Myocyte (in vitro differentiated cells): Measurements from ENCODE around the gene SLC35F3. TPM values are rescaled to one million over a fixed set of nuclear protein-coding genes. Genes with fewer than 3 reads are reported as not detected.
"Not testable (repeated sequence)": the region's sequence is repeated elsewhere in the genome, so short reads cannot be mapped to it uniquely, and the experiment has no call there.

Source experiments
- DNase-seq: peaks from one replicate; pipeline ENCODE4 v3.0.0-alpha.2; 2012; ENCODE audit warnings: low read depth
- total RNA-seq: library from RNA; depleted of rRNA; stranded (reverse); fragments of >200 nt; gene quantifications from 2 replicates; pipeline ENCODE4 v1.2.3, GENCODE V29; 2014

Gene SLC35F3
- total RNA-seq, 1 donor from 2014 or later = not detected

DNA sequence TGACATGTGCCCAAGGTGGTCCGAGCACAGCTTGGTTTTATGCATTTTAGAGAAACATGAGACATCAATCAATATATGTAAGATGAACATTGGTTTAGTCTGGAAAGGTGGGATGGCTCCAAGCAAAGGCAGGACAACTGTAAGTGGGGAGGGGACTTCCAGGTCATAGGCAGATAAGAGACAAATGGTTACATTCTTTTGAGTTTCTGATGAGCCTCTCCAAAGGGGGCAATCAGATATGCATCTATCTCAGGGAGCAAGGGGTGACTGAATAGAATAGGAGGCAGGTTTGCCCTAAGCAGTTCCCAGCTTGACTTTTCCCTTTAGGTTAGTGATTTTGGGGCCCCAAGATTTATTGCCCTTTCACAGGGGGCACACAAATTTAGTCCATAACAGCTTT, 374.5 kb downstream of the SLC35F3 start:
- DNase-seq = no peak

DNA sequence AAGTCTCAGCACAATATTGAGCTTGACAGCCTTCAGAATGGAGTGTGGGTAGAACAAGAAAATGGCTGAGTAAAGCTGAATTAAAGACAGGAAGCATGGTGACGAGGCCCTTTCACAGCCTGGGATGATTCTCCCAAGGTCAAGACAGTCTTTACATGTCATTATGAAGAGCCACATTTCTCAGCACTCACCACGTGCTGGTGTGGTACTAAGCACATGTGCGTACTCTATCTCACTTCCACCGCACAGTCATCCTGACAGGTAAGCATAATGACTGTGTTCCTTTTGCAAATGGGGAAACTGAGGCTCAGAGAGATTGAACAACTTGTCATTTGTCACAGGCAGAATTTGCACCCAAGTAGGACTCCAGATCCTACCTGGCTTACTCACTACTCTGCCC, 376.0 kb downstream of the SLC35F3 start:
- DNase-seq = no peak

DNA sequence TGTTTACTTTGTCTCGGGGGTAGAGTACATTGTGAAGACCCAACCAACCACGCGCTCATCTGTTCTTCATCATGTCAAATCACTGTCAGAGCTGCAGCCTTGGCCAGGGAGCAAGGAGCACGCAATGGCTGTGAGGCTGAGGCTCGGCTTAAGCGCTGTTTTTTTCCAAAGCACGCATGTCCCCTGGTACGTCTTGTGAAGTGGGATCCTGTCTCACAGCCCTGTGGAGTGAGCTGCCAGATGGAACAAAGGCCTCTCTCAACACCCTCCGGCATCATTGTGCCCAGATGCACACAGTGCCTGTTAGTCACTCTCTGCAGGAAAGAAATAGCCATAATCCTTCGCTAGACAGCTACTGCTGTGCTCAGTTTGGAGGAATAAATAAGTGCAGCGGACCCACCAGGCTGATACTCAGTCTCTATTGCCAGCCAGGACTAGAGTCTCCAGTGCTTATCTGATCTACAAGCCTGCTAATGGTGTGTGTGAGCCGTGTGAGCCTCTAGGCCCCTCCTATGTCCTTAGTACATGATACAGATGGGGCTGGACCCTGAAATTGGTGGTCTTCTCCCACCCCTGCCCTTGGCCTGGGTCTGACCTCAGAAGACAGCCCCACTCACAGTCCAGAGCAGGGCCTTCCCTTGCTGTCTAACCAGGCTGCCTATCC, 377.5 kb downstream of the SLC35F3 start:
- DNase-seq = no peak

DNA sequence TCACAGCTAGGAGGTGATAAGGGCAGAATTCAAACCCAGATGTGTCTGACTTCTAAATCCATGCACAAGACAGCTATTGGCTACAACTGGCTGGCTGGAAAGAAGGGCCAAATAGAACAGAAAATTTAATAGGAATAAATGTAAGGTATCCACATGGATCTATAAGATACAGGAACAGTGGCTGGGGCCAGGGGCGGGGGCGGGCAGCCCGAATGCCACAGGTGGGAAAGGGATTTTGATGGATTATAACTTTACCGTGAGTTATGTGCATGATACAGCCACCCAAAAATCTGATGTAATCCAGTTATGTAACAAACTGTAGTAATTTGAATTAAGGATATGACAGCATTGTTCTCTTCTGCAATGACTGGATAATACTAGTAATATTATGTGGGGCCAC, 381.7 kb downstream of the SLC35F3 start:
- no peak for DNase-seq

DNA sequence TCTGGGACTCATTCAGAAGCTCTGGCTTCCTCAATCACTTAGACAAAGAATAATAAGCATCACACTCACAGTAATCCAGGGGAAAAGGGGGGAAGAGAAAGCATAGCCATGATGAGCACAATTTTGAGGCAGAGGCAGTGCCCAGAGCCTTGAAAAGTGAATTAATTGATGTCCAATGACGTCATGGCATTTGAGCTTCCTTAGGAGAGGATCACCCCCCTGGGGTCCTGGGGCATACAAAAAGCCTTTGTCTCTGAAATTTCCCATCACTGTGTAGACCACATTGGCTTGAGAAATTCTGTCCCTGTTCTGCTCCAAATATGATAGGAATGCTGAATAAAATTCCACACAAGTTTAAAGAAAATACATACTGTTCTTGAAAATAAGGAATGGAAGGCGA, 384.5 kb downstream of the SLC35F3 start:
- DNase-seq = no peak

DNA sequence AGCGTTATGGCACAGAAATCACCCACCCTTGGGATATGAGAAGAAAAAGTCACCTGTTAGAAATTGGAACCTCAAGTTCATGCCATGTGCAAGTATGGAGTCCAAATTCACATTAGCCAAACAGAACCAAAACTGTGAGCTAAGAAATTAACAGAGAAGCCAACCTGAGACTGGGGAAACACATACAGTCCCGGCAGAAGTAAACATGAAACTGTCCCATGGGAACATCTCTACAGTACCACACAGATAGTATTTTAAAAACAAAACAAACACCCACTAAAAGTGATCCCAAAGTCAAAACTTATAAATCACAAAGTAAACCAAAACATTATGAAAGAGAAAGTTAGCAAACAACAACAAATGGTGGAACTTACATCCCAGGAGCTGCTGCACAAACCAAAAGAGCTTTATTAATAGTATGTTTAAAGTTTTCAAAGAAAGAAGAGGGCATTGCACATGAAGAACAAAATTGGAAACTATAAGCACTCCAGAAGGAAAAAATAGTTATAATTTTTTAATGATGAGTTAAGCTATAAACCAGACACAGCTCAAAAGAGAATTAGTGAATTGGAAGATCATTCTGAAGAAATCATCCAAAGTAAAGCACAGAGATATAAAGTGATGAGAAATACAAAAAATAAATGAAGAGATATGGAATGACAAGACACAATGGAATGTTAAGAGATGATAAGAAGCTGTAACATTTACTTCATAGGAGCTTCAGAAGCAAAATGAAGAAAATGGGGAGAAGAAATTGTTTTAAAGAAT, 385.2 kb downstream of the SLC35F3 start:
- no peak for DNase-seq

DNA sequence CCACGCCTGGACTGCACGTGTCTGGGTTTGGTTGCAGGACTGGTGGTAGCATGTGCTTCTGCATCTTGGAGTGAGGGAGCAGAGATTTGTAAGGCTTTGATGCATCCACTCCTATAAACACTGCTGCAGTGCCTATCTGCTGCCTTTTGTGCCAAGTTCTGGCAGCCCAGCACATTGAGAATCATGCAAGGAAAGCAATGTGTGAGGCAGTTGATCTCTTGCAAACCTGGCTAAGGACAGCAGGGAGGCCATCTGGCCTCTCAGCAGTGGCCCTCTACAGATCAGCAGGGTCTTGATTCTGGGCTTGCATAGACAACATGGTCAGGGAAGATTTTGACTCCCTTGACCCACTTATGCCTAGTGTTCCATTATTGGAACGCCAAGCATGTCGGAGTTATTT, 387.5 kb downstream of the SLC35F3 start:
- DNase-seq = no peak

DNA sequence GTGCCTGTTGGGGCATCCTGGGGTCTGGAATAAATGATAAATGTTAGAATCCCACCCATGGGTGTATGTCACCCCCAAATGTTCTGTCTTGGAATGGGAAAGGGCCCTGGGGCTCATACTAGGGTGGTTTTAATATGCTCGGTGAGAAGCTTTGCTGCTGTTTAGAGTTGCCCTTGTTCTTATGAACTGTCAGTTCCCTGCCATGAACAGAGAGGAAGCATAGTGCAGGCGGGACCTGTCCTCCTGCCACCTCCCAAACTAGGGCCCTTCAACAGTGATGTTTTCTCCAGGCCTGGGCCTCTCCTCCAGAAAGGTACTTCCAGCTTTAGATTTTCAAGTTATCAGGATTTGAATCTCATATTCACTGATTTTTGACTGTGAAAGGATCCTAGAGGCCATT, 388.1 kb downstream of the SLC35F3 start:
- no peak for DNase-seq

DNA sequence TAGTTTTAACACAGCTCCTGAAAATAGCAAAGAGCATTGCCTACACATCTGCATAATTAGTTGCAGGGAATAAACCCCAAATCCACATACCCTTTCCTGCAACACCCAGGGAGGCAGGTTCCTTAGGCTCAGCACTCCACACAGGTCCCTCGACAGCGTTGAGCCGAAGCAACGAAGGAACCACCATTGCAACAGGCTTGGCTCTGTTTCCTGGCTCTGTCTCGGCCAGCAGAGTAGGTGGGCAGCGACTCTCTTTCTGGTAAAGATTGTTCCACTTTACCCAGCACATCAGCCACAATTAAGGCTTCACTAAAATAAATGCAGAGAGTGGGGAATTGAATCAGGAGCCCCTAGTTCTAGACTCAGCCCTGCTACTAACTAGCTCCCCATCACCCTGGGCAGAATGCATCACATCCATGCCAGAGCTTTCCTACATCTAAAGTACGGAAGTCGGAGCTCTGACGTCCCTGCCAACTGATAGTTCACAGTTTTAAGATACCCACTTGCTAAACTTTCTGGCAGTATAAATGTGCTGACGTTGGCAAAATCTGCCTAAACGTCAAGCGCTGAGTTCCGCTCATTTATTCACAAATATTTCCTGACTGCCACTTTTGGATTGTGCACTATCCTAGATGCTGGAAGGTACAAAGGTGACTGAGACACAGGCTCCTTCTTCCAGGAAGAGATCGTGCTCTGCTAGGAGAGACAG, 389.8 kb downstream of the SLC35F3 start:
- no peak for DNase-seq

DNA sequence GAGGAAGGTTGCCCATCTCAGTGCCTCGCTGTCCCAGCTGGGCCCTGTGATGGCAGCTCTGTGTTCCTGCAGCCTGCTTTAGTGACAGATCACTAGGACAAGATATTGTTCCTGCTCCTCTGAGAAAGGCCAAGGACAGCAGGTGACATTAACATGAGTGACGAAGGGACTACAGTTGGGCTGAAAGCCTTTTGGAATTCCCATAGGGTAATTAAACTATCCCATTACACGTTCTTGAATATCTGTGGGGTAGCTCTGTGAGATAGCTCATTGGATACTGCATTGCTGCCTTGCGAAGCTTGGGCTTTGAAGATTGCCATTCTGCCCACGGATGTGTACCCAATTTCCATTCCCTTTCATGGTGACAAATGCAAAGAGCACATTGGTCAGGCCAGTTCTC, 390.6 kb downstream of the SLC35F3 start:
- DNase-seq = peak; percentile 39

DNA sequence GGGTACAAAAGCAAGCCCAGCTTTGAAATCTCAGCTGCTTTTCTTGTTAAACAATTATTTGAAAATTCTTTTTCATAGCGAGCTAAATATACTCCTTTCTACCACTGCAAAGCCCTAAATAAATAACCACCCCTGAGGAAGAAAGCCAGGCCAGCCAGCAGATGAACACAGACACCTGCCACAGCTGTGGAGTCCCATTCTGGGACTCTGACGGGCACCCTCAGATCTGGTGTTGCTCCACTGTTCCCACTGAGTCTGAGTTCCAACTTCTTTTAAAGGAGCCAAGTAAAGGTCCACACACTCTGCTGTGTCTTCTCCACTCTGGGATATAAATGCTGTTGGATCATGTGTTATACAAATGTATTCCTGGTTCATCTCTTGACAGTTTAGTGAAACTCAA, 391.1 kb downstream of the SLC35F3 start:
- DNase-seq = peak; percentile 33

DNA sequence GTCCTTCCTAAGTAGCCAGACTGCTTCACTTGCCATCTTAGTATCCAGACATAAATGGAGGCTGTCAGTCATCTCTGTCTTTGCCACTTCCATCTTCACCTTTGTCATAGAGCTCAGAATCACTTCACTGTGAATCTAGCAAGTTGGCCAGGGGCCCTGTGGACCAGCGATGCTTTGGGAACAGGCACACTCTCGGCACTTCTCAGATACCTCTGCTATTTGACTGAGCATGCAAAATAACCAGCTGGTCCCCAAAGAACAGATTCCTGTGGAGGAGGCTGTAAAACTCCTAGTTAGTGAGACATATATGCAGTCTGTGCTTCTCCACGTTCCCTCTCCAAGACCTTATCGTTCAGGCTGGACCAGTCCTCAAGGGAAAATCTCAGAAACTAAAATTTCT, 392.0 kb downstream of the SLC35F3 start:
- DNase-seq = no peak

DNA sequence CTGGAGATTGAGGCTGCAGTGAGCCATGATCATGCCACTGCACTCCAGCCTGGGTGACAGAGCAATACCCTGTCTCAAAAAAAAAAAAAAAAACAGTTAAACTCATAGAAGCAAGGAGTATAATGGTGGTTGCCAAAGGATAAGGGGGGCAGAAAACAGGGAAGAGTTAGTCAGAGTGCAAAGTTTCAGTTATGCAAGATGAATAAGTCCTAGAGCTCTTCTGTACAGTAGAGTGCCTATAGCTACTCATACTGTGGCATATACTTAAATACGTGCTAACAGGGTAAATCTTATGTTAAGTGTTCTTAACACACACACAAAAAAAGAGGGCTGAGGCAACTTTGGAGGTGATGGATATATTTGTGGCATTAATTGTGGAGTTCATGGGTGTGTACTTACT, 393.2 kb downstream of the SLC35F3 start:
- no peak for DNase-seq

DNA sequence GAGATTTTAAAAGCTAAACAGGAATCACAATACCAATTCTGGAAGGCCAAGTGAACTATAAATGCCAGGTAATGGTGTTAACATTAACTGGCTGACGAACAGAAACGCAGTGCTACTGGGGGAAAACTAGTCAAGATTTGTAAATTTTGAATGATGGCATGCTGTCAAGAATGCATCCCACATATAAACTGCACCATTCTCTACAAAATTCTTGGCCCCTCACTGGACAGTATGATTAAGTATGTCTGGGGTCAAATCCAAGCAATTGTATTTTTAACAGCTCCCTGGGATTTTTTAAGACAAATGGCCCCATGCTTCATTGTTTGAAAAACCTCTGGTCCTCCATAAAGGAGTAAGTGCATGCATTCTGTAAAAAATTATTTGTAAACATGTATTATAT, 395.6 kb downstream of the SLC35F3 start:
- DNase-seq = no peak

DNA sequence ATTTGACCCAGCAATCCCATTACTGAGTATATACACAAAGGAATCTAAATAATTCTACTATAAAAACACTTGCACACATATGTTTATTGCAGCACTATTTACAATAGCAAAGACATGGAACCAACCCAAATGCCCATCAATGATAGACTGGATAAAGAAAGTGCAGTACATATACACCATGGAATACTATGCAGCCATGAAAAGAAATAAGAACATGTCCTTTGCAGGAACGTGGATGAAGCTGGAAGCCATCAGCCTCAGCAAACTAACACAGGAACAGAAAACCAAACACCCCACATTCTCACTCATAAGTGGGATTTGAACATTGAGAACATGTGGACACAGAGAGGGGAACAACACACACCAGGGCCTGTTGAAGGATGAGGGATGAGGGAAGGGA, 397.2 kb downstream of the SLC35F3 start:
- not testable (repeated sequence) for DNase-seq

DNA sequence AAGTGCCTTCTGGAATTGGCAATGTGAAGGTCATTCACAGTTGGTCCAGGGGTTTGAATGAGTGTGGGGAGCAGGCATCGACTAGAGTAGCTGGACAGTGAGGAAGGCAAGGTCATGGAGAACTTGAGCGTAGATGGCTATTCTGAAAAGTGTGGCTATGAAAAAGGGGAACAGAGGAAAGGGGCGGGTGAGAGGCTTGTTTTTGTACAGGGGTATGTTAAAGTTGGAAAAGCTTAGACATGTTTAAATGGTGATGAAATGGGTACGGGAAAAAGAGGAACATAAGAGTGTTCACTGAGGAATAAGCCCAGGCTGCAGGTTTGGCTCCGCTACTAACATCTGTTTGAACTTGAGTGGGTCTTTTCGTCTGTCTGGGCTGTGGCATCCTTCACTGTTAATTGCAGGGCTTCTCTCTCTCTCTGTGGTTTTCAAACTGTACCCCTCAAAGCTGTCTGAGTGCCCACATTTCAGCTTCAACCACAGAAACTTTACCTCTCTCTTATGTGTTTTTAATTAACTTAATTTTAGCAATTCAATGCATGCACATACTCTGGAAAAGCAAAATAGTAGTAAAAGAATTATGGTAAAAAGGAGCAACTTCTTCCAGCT, 398.0 kb downstream of the SLC35F3 start:
- no peak for DNase-seq

DNA sequence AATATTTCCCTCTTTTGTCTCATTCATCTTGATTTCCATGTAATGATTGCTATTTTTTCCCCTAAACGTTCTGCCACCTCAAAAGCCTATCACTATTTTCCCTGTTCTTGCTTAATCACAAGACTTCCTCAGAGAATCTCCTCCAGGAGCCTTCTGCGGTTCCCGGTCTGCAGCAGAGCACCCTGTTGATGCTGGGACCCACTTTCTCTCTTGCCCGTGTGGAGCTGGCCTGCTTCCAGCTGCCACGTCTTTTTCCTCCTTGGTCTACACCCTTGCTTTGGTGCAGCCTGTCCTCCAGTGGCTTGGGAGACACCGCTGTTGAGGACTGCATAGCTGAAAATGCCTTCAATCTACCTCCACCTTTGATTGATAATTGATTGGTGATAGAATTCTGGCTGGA, 398.8 kb downstream of the SLC35F3 start:
- no peak for DNase-seq

DNA sequence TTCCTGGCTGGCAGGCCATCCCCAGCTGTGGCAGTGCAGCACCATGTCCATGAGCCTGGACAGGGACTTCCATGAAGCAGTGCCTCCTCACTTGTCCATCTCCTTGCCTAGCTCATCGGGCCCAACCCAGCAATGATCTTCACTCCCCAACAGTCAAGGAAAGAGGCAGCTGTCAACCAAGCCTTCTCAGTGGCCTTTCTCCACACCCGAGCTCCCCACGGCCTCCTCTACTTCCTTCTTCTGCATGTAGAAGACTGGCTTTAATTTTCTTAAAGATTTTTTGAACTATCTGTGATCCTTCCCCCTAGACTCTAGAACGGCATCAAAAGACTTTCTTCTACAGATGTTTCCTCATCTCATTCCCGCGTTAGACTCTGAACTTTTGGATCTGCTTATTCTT, 403.2 kb downstream of the SLC35F3 start:
- no peak for DNase-seq

DNA sequence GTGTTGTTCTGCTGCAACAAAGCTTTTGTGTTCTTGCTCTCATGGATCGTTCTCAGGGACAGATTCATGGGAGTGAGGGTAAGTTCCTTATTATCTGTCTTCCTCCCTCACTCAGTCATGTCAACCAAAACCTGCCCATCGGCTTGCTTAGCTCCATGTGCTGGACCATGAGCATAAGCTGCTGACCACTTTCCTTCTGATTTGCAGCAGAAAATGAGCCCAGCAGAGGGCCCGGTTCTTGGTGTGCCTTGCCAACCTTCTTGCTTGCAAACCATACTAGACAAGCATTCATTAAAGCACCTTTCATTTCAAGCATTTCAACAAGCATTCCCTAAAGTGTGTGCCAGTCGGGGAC, 404.7 kb downstream of the SLC35F3 start:
- no peak for DNase-seq

DNA sequence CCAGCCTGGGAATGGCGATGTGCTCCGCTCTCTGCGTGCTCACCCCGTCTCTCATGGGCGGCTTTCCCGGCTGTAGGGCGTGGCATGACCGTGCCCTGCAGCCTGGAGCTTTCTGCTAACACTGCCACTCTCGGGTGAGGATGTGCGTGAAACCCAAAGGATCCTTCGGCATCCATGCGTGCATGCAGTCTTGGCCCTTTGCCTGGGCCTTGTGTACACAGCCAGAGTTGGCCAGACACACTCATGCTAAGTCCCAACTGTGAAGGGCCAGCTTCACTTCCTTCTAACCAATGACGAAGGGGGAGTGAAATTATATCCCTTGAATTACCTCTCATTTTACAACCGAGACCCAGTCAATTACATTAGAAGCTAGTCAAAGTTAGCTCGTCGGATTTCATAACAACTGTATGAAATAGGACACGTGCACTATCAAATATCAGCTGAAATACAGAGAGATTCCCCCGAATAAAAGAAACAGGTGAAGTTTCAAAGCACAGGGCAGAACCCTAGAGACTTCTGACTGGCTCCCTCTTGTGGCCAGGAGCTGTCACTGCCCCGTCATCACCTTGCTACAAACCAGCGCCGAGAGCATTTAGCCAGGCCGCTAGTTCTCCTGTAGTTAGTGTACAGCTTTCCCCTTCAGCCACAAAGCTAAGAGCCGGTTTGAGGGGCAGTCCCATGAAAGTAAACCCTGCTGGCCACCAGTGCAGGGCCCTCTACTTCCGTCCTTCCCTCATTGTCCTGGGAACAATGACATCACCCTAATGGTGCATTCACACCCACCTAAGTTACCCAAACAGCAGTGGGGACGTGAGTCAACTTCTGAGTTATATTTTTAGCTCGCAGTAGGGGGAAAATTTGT, 405.4 kb downstream of the SLC35F3 start:
- DNase-seq = peak; percentile 59

DNA sequence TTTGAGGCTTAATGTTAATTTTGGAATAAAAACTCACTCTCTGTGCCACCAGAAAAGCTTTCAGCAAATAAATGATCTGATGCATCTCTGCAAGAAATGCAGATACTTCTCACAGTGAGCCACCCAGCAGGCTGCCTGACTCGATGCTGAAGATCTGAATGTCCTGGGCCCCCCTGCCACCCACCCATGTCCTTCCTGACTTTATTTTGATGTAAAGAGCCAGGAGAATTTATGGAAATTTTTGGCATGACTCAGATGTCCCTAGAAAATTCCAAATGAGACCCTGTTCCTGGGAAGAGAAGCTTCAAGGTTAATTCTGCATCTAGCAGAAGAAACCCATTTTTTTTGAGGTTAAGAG, 406.0 kb downstream of the SLC35F3 start:
- no peak for DNase-seq
